ENCODE results near the gene TLE7. TPM values are rescaled to one million over a fixed set of nuclear protein-coding genes. Genes with fewer than 3 reads are reported as not detected.

TLE7 gene
- total and polyA plus RNA-seq, 2 of the 8 experiments (the other 6 are each of a cell fraction or from before 2014, with no cell fraction given), result 0.03 TPM; not detected in 1

DNA sequence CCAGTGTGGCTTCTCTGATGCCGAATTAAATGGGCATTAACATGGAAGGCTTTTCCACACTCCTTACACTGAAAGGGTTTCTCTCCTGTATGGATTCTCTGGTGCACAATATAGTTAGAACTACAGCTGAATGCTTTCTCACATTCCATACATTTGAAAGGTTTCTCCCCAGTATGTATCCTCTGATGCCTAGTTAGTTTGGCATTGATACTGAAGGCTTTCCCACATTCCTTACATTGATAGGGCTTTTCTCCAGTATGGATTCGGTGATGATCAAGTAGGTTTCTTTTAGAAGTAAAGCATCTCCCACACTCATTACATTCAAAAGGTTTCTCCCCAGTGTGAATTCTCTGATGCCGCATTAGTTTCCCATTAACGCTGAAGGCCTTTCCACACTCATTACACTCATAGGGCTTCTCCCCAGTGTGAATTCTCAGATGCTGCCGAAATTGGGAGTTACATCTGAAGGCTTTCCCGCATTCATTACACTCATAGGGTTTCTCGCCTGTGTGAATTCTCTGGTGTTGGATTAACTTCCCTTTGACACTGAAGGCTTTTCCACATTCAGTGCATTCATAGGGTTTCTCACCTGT, 6.5 kb upstream of the TLE7 start:
- Histone ChIP-seq H3K18ac (ENCODE audit: extremely low read depth, low read length) (no peak overlapping the region), H3K23ac (ENCODE audit: insufficient read length) (no peak overlapping the region), H3K14ac (ENCODE audit: insufficient read length) (no peak overlapping the region), H3K79me2 (ENCODE audit: control insufficient read depth in 1 of 2, insufficient read depth in 2 of 2, low read length in 2 of 2) (no peaks in the 10 kb centered on the region), H3K4me1 (replicated peaks in 1 of 4; ENCODE audit: control insufficient read depth in 3 of 4, insufficient read depth in 4 of 4, low read length in 3 of 4) (no peaks in the 10 kb centered on the region), H3K56ac (replicated peaks; ENCODE audit: insufficient read length, low read depth, low read length) (no peak overlapping the region), H2AK5ac (ENCODE audit: low read depth, low read length) (no peak overlapping the region), H2BK20ac (ENCODE audit: low read length) (no peak overlapping the region), H4K91ac (replicated peaks; ENCODE audit: insufficient read length, low read length) (no peak overlapping the region), H3K23me2 (ENCODE audit: low read depth, low read length) (peaks cover 3% of the 10 kb centered on the region; the same call in 1 of the 2 replicates), H3K27me3 (replicated peaks in 1 of 4; ENCODE audit: control insufficient read depth in 3 of 4, extremely low read depth in 1 of 4, insufficient read depth in 3 of 4, low read length in 3 of 4) (no peaks in the 10 kb centered on the region), H4K5ac (ENCODE audit: insufficient read length, low read depth, low read length) (no peak overlapping the region), H3K4ac (replicated peaks; ENCODE audit: insufficient read length, low read depth, low read length) (no peak overlapping the region), H2BK12ac (ENCODE audit: low read depth, low read length) (no peak overlapping the region), H3K36me3 (ENCODE audit: control insufficient read depth in 2 of 4, insufficient read depth in 4 of 4, low read length in 3 of 4) (peaks cover 6 to 58% (median 29%) of the 10 kb centered on the region in 4 experiments; a peak in 7 of 8 replicates), H3K4me2 (ENCODE audit: insufficient read depth in 1 of 2, low read depth in 2 of 2, low read length in 2 of 2) (no peak overlapping the region), H3K9ac (replicated peaks in 1 of 4; ENCODE audit: extremely low read depth in 1 of 4, low read depth in 3 of 4, low read length in 3 of 4) (no peak overlapping the region), H2BK15ac (ENCODE audit: low read length) (no peak overlapping the region), H4K20me1 (replicated peaks in 1 of 2; ENCODE audit: control insufficient read depth in 1 of 2, insufficient read depth in 2 of 2, low read length in 2 of 2) (no peaks in the 10 kb centered on the region), H3K27ac (ENCODE audit: low read depth, low read length) (no peak overlapping the region), H3K9me3 (ENCODE audit: insufficient read depth in 2 of 2, low read depth in 1 of 2, low read length in 1 of 2) (peaks cover 58 to 59% of the 10 kb centered on the region in 2 experiments), H3K79me1 (ENCODE audit: low read depth, low read length) (no peaks in the 10 kb centered on the region), H4K8ac (ENCODE audit: extremely low read depth, insufficient read depth, low read length) (no peak overlapping the region), H3K4me3 (ENCODE audit: extremely low read depth in 1 of 4, insufficient read depth in 2 of 4, low read depth in 3 of 4, low read length in 4 of 4) (peak overlapping the region in 1 of 4 experiments; percentile 20; a peak in 1 of 8 replicates), H2AFZ (ENCODE audit: low read length) (no peak overlapping the region), H2BK5ac (ENCODE audit: low read depth, low read length) (no peak overlapping the region), H2BK120ac (replicated peaks; ENCODE audit: low read depth, low read length) (no peak overlapping the region)
- 95% methylated on average over 7 of the region's 7 CpGs; no CpG with 5 or more reads in 1 of the 2 experiments for WGBS, 2 experiments (ENCODE audit: extremely low coverage in 1 of 2, insufficient coverage in 1 of 2, insufficient read length in 1 of 2, insufficient replicate concordance in 2 of 2, low coverage in 1 of 2, low lambda C conversion rate in 2 of 2, missing lambda C conversion rate in 1 of 2)
- no peak for DNase-seq (ENCODE audit: low read depth in 1 of 2, low spot score in 2 of 2)
- no peak for FAIRE-seq
- POLR2A ChIA-PET (ENCODE audit: partially characterized antibody), result no interaction called here
- CTCF ChIA-PET (ENCODE audit: partially characterized antibody), result interaction anchor here (0.8 to 1.9 kb wide), 3 partner anchors 15 to 51 kb away, joined by 3 to 7 read pairs (median 3); no protein-coding TSS in a partner anchor
